Breast epithelium (tissue), 4 donors: ENCODE data around the gene LIPC. TPM values are rescaled to one million over a fixed set of nuclear protein-coding genes. Genes with fewer than 3 reads are reported as not detected.
A peak's percentile ranks its signal among the peaks of the same experiment; 100 is the strongest.

ENCODE experiments used
- DNase-seq, 2 donors: peaks; one replicate each; pipeline ENCODE4 v3.0.0-alpha.2; 2019; ENCODE audit warnings: low spot score in 2 of 2
- H3K27ac ChIP-seq, 2 donors: fragments of 200-600 bp; sonication (generic) in 1 of 2; one replicate each; pipeline ENCODE4 v1.5.1; 2016 to 2019; ENCODE audit warnings: mild to moderate bottlenecking in 1 of 2
- H3K27me3 ChIP-seq, 2 donors: fragments of 200-600 bp; sonication (generic) in 1 of 2; one replicate each; pipeline versions ENCODE4 v1.5.1 to v1.6.0; 2017 to 2019; ENCODE audit warnings: control low read depth in 1 of 2, mild to moderate bottlenecking in 1 of 2
- H3K36me3 ChIP-seq: fragments of 200-600 bp; one replicate; pipeline ENCODE4 v1.5.1; 2019
- H3K4me1 ChIP-seq, 2 donors: fragments of 200-600 bp; sonication (generic); one replicate each; pipeline ENCODE4 v1.5.1; 2016 to 2019; ENCODE audit warnings: control low read depth in 1 of 2
- H3K4me3 ChIP-seq, 3 donors: fragments of 200-600 bp; sonication (generic); 1 replicate in 2 of 3; 2 replicates in 1 of 3; pipeline ENCODE4 v1.5.1; 2016 to 2019; ENCODE audit warnings: mild to moderate bottlenecking in 3 of 3, moderate library complexity in 2 of 3
- H3K9me3 ChIP-seq, 2 donors: fragments of 200-600 bp; sonication (generic) in 1 of 2; one replicate each; pipeline ENCODE4 v1.5.1; 2016 to 2019; ENCODE audit warnings: control low read depth in 1 of 2
- CTCF ChIP-seq, 3 donors: fragments of 450-650 bp; IDR thresholded peaks; one replicate each; pipeline ENCODE4 v1.5.1; 2016 to 2017; ENCODE audit warnings: antibody characterized with exemption in 3 of 3, mild to moderate bottlenecking in 3 of 3, moderate library complexity in 3 of 3
- POLR2A ChIP-seq: fragments of 450-650 bp; IDR thresholded peaks from one replicate; pipeline ENCODE4 v1.6.1; 2016; ENCODE audit warnings: antibody characterized with exemption, mild to moderate bottlenecking, moderate library complexity
- POLR2AphosphoS5 ChIP-seq, 3 donors: sonication (generic); formaldehyde crosslinking; IDR thresholded peaks; one replicate each; pipeline ENCODE4 v1.6.1; 2017; ENCODE audit warnings: antibody characterized with exemption in 3 of 3
- intact Hi-C: fragments of 100-400 bp; cut with DNase I; formaldehyde crosslinking; loops from one replicate; pipeline ENCODE4 v1.15.1; 2023; ENCODE audit warnings: low total_unique reads
- total RNA-seq, 3 donors: library from RNA; depleted of rRNA; stranded (reverse); fragments of >200 nt; gene quantifications; one replicate each; pipeline ENCODE4 v1.1.0, GENCODE V29; 2016

LIPC gene
- total RNA-seq, 3 donors from 2014 or later, result 0.15 to 0.80 TPM; not detected in 1

GRCh38 chr15:58512522-58512921, 80.7 kb downstream of the LIPC start:
- TF ChIP-seq CTCF (IDR thresholded peaks at IDR 0.05) (no peak), POLR2AphosphoS5 (IDR thresholded peaks at IDR 0.05) (no peak), POLR2A (no peak)
- no peaks in the 10 kb centered on the region for H3K27me3 ChIP-seq
- H3K27ac ChIP-seq, result no peak overlapping the region
- DNase-seq, result no peak
- intact Hi-C loops, result loop anchor here (10.0 kb wide), 1 partner anchor 68 kb away; no protein-coding TSS in a partner anchor
- H3K9me3 ChIP-seq, result no peaks in the 10 kb centered on the region
- no peaks in the 10 kb centered on the region for H3K4me1 ChIP-seq
- no peak overlapping the region for H3K4me3 ChIP-seq
- no peaks in the 10 kb centered on the region for H3K36me3 ChIP-seq

- Histone ChIP-seq H3K36me3 (no peaks in the 10 kb centered on the region), H3K27ac (no peak overlapping the region), H3K4me1 (no peaks in the 10 kb centered on the region), H3K9me3 (no peaks in the 10 kb centered on the region), H3K27me3 (no peaks in the 10 kb centered on the region), H3K4me3 (no peak overlapping the region)
- intact Hi-C loops, result loop anchor here (10.0 kb wide), 1 partner anchor 68 kb away; no protein-coding TSS in a partner anchor
- no peak for DNase-seq
- no peak for TF ChIP-seq POLR2AphosphoS5 (IDR thresholded peaks at IDR 0.05)
- no peak for TF ChIP-seq CTCF (IDR thresholded peaks at IDR 0.05)
- no peak for TF ChIP-seq POLR2A
Observed at GRCh38 chr15:58513008-58513407, 81.2 kb downstream of the LIPC start.

- intact Hi-C loops, result loop anchor here (10.0 kb wide), 1 partner anchor 69 kb away; no protein-coding TSS in a partner anchor
- no peaks in the 10 kb centered on the region for H3K27me3 ChIP-seq
- H3K9me3 ChIP-seq, result no peaks in the 10 kb centered on the region
- TF ChIP-seq POLR2AphosphoS5 (IDR thresholded peaks at IDR 0.05) (no peak), POLR2A (no peak), CTCF (IDR thresholded peaks at IDR 0.05) (no peak)
- no peak for DNase-seq
- H3K4me3 ChIP-seq, result no peak overlapping the region
- H3K27ac ChIP-seq, result no peak overlapping the region
- no peaks in the 10 kb centered on the region for H3K36me3 ChIP-seq
- H3K4me1 ChIP-seq, result no peaks in the 10 kb centered on the region
Observed at GRCh38 chr15:58513726-58514336, 82.0 kb downstream of the LIPC start.

- no peaks in the 10 kb centered on the region for H3K27me3 ChIP-seq
- H3K9me3 ChIP-seq, result no peaks in the 10 kb centered on the region
- no peak overlapping the region for H3K4me3 ChIP-seq
- intact Hi-C loops, result loop anchor here (10.0 kb wide), 1 partner anchor 71 kb away; no protein-coding TSS in a partner anchor
- H3K27ac ChIP-seq, result no peak overlapping the region
- no peaks in the 10 kb centered on the region for H3K4me1 ChIP-seq
- no peaks in the 10 kb centered on the region for H3K36me3 ChIP-seq
- TF ChIP-seq POLR2AphosphoS5 (IDR thresholded peaks at IDR 0.05) (no peak), CTCF (IDR thresholded peaks at IDR 0.05) (no peak), POLR2A (no peak)
- no peak for DNase-seq
Observed at GRCh38 chr15:58515807-58516206, 84.0 kb downstream of the LIPC start.

- Histone ChIP-seq H3K9me3 (no peaks in the 10 kb centered on the region), H3K27me3 (no peaks in the 10 kb centered on the region), H3K4me3 (no peak overlapping the region), H3K27ac (peak overlapping the region in 1 of 2 donors; percentile 19), H3K36me3 (no peaks in the 10 kb centered on the region), H3K4me1 (no peaks in the 10 kb centered on the region)
- TF ChIP-seq POLR2AphosphoS5 (IDR thresholded peaks at IDR 0.05) (no peak), CTCF (IDR thresholded peaks at IDR 0.05) (no peak), POLR2A (no peak)
- DNase-seq, result no peak
- intact Hi-C loops, result loop anchor here (10.0 kb wide), 1 partner anchor 72 kb away; no protein-coding TSS in a partner anchor
Observed at GRCh38 chr15:58517252-58517681, 85.5 kb downstream of the LIPC start.
